H1 (cell line): Measurements from ENCODE around the gene BTAF1. TPM values are rescaled to one million over a fixed set of nuclear protein-coding genes. Genes with fewer than 3 reads are reported as not detected.

ENCODE experiments used
- BACH1 ChIP-seq: IDR thresholded peaks from 2 replicates; pipeline ENCODE4 v1.6.1; 2012; ENCODE audit warnings: low read length, improper control_type of control experiment
- JUND ChIP-seq: IDR thresholded peaks from 2 replicates; pipeline ENCODE4 v1.6.1; 2011; ENCODE audit warnings: mild to moderate bottlenecking, improper control_type of control experiment, low read length
- SUZ12 ChIP-seq: fragments of 200-600 bp; sonication (generic); IDR thresholded peaks from 2 replicates; pipeline ENCODE4 v1.6.1; 2012; ENCODE audit warnings: mild to moderate bottlenecking, inconsistent platforms, low read length, moderate library complexity, mixed read lengths
- polyA plus RNA-seq, 7 experiments: library from polyadenylated mRNA; depleted of rRNA in 3 of 7; stranded (reverse) in 5 of 7; unstranded in 2 of 7; fragments of >200 nt in 5 of 7; fragments of 200-250 nt in 2 of 7; gene quantifications; 1 replicate in 5 of 7; 2 replicates in 1 of 7; 4 replicates in 1 of 7; pipeline versions ENCODE4 v1.2.1 to v1.2.3, GENCODE V29; 2011 to 2013; ENCODE audit warnings: missing spikeins in 2 of 7, mixed read lengths in 2 of 7
- total RNA-seq: library from RNA; stranded (reverse); fragmentation: NEBNext Ultra II Directional; extraction: Animal tissue kit (Norgen Biotek cat#: 25700); gene quantifications from 2 replicates; pipeline ENCODE4 v1.2.1, GENCODE V29; 2021

Gene BTAF1
- total and polyA plus RNA-seq, 2 of the 8 experiments (the other 6 are each of a cell fraction or from before 2014, with no cell fraction given) = 24.5 to 39.1 TPM

GRCh38 chr10:91886954-91887271, 36.7 kb upstream of the BTAF1 start (continued):
- peak; percentile 30; the same call in 1 of the 2 replicates for TF ChIP-seq JUND
- 0 out of 2 replicates have a peak, but pooled peaks have one; percentile 92 for TF ChIP-seq BACH1
- no peak for TF ChIP-seq SUZ12
